HEK293 (cell line): Measurements from ENCODE around the gene DCAF6.

Experiments used
- CTCF ChIP-seq: fragments of 450-650 bp; formaldehyde crosslinking; IDR thresholded peaks from 2 replicates; pipeline ENCODE4 v1.5.1; 2016; ENCODE audit warnings: missing biosample characterization, missing genetic modification characterization
- REPIN1 ChIP-seq: fragments of 450-650 bp; formaldehyde crosslinking; IDR thresholded peaks from 2 replicates; pipeline ENCODE4 v1.5.1; 2017; ENCODE audit warnings: missing biosample characterization, missing genetic modification characterization, low read depth
- REST ChIP-seq: fragments of 450-650 bp; formaldehyde crosslinking; IDR thresholded peaks from 2 replicates; pipeline ENCODE4 v1.5.1; 2016; ENCODE audit warnings: missing biosample characterization, missing genetic modification characterization
- SP2 ChIP-seq: fragments of 450-650 bp; formaldehyde crosslinking; IDR thresholded peaks from 2 replicates; pipeline ENCODE4 v1.5.1; 2016; ENCODE audit warnings: missing biosample characterization, missing genetic modification characterization
- ZNF10 ChIP-seq: fragments of 450-650 bp; formaldehyde crosslinking; IDR thresholded peaks from 2 replicates; pipeline ENCODE4 v1.5.1; 2017; ENCODE audit warnings: missing biosample characterization, missing genetic modification characterization
- ZNF121 ChIP-seq: fragments of 450-650 bp; formaldehyde crosslinking; IDR thresholded peaks from 2 replicates; pipeline ENCODE4 v1.5.1; 2016; ENCODE audit warnings: missing biosample characterization, missing genetic modification characterization
- ZNF274 ChIP-seq, 2 experiments: fragments of 200-500 bp in 1 of 2; fragments of 450-650 bp in 1 of 2; sonication (Bioruptor generic) in 1 of 2; formaldehyde crosslinking in 1 of 2; IDR thresholded peaks; 2 replicates each; pipeline versions ENCODE4 v1.5.1 to v1.6.1; 2014 to 2016; ENCODE audit warnings: borderline replicate concordance in 1 of 2, inconsistent platforms in 1 of 2, low read length in 1 of 2, missing biosample characterization in 1 of 2, missing genetic modification characterization in 1 of 2
- ZNF416 ChIP-seq: fragments of 450-650 bp; formaldehyde crosslinking; IDR thresholded peaks from 2 replicates; pipeline ENCODE4 v1.5.1; 2016; ENCODE audit warnings: missing biosample characterization, missing genetic modification characterization
- ZNF596 ChIP-seq: fragments of 450-650 bp; IDR thresholded peaks from 2 replicates; pipeline ENCODE4 v1.5.0; 2018; ENCODE audit warnings: missing biosample characterization, mild to moderate bottlenecking, missing genetic modification characterization, moderate library complexity
- ZNF639 ChIP-seq: fragments of 450-650 bp; formaldehyde crosslinking; IDR thresholded peaks from 2 replicates; pipeline ENCODE4 v1.5.1; 2016; ENCODE audit warnings: missing biosample characterization, missing genetic modification characterization

GRCh38 chr1:167949785-167950184 is 13.3 kb downstream of the DCAF6 start:
- no peak for TF ChIP-seq CTCF (tag by site-specific recombination)
- TF ChIP-seq ZNF274 (IDR thresholded peaks at IDR 0.05; ENCODE audit: low read length): no peak
- no peak for TF ChIP-seq ZNF274 (tag by site-specific recombination; IDR thresholded peaks at IDR 0.05; ENCODE audit: borderline replicate concordance)
- TF ChIP-seq ZNF639 (tag by site-specific recombination): no peak
- TF ChIP-seq SP2 (tag by site-specific recombination): no peak
- TF ChIP-seq REPIN1 (tag by site-specific recombination): no peak
- TF ChIP-seq ZNF10 (tag by site-specific recombination): no peak
- TF ChIP-seq ZNF416 (tag by site-specific recombination): no peak
- TF ChIP-seq ZNF596 (tag by site-specific recombination): no peak
- TF ChIP-seq REST (tag by site-specific recombination): no peak
- TF ChIP-seq ZNF121 (tag by site-specific recombination): no peak
